ENCODE measurements around the gene LIN52.

The LIN52 gene

GRCh38 chr14:74249433-74250375, 164.9 kb downstream of the LIN52 start:
- DNase-seq (ENCODE audit: low read depth): no peak
- no peak overlapping the region for H3K4me3 ChIP-seq (ENCODE audit: low read depth, low read length)
- TF ChIP-seq MAX (IDR thresholded peaks at IDR 0.05; ENCODE audit: low read depth, low read length) (no peak), CTCF (IDR thresholded peaks at IDR 0.05; ENCODE audit: low read depth, low read length) (no peak), POLR2A (IDR thresholded peaks at IDR 0.05; ENCODE audit: extremely low read depth, insufficient read length) (no peak), MYC (IDR thresholded peaks at IDR 0.05; ENCODE audit: low read depth, low read length) (no peak)

Measured in NB4 (cell line).